SKM-1 (cell line): ENCODE results near the gene ACADSB.

Experiments used
- DNase-seq: peaks from one replicate; lab custom pipeline; 2025; ENCODE audit not compliant: unreplicated experiment; lab: John Stamatoyannopoulos, UW

The ACADSB gene

DNA sequence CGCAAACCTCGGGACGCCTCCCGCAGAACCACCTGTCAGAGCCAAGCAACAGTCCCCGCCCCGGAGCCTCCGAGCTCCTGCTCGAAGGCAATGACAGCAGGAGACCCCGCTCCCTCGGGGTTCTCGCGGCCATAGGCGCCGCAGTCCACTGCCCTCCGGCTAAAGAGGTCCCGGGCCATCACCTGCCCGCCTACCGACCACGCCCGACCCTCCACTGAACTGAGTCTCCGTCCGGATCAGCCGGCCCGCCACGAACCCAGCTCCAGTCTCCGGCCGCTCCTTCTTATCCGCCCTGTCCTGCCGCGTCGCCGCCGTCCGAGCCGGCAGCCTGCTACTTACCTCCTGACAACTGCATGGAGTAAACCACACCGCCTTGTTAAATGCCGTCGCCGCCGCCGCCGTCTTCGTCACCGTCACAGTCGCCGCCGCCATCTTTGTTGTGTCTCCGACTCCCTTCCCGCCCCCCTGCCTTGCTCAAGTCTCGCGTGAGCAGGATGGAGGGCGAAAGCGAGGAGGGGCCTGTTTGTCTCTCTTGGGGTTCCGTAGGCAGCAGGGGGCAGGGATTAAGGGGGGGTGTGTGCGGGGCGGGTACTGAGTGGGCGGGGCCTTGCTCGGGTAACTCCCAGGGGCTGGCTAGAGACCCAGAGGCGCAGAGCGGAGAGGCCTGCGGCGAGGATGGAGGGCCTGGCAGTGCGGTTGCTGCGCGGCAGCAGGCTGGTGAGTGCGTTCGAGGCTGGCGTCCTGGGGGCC lies at the start of gene ACADSB, which contains the start of gene IKZF5:
ACADSB (plus strand) TSS at position 652 of the 750 bp plus-strand sequence; CDS start at position 676, 24 bp downstream.
IKZF5 (minus strand) TSS at position 441 of the 750 bp plus-strand sequence. CDS start 10,170 bp downstream, outside the sequence.
- DNase-seq = peak; percentile 90

- DNase-seq = no peak
Observed at GRCh38 chr10:122962405-122962804, 46.4 kb upstream of the ACADSB start.

DNA sequence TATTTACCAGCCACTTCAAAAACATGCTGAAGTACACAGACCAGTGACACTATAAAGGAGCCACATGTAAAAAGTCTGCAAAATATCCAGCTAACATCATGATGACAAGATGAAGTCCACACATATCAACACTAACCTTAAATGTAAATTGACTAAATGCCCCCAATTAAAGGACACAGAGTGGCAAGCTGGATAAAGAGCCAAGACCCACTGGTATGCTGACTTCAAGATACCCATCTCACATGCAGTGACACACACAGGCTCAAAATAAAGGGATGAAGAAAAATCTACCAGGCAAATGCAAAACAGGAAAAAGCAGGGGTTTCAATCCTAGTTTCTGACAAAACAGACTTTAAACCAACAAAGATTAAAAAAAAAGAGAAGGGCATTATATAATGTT lies 41.9 kb upstream of the ACADSB start:
- no peak for DNase-seq

- DNase-seq = no peak
Observed at GRCh38 chr10:122968698-122969097, 40.1 kb upstream of the ACADSB start.

GRCh38 chr10:122974023-122974422 lies 34.8 kb upstream of the ACADSB start:
- no peak for DNase-seq

DNA sequence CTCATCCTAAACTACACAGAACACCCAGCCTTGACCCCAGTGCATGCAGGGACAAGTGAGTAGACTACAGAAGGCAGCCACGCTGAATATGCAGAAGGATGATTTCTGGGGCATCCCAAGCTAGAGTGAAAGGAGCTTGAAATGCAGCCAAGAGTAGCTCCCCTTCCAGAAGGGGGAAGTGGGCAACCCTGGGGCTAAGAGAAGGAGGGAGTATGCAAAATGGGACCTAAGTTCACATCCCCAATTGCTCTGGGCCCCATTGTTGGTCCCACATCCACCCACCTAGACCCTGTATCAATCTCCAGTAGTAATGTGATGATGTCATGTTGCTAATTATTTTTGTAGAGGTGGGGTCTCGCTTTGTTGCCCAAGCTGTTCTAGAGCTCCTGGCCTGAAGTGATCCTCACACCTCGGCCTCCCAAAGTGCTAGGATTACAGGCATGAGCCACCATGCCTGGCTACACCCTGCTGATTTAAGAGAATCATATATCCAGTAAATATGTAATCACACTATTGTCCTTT lies 34.2 kb upstream of the ACADSB start:
- no peak for DNase-seq

GRCh38 chr10:122980209-122981065 lies 28.4 kb upstream of the ACADSB start, which contains the start of gene PSTK:
Gene PSTK, plus strand, starts transcription at chr10:122980401. Its CDS starts 79 bp downstream, at chr10:122980480.
- DNase-seq = peak; percentile 42

DNA sequence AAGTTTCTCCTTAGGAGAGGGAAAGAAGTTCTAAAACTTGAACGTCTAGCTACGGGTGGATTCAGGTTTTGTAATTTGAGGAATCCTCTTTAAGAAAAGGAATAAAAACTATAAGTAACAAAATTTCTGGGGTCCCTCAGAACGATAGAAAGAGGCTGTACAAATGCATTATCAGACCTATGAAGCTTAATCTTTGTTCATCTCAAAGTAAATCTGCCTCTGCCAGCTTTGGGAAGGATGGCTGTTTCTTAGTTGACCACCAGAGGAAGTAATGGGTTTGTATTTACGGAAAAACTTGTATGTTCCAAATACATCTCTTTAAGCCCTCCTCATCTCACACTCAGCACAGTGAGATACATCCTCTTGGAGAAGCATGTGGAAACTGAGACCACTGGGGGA lies 27.7 kb upstream of the ACADSB start:
- peak; percentile 24 for DNase-seq

DNA sequence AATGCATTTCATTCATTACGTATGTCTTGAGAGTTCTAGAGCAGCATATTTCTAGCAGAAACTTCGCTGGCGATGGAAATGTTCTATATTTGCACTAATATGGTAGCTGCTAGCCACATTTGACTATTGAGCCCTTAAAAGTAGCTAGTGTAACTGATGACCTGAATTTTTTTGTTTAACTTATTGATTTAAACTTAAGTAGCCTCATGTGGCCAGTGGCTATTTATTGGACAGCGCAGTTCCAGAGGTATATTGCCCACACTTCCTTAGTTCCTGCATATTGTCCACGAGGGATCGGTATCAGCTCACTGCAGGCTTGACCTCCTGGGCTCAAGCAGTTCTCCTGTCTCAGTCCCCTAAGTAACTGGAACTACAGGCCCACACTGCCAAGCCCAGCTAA lies 24.9 kb upstream of the ACADSB start:
- DNase-seq = no peak

DNA sequence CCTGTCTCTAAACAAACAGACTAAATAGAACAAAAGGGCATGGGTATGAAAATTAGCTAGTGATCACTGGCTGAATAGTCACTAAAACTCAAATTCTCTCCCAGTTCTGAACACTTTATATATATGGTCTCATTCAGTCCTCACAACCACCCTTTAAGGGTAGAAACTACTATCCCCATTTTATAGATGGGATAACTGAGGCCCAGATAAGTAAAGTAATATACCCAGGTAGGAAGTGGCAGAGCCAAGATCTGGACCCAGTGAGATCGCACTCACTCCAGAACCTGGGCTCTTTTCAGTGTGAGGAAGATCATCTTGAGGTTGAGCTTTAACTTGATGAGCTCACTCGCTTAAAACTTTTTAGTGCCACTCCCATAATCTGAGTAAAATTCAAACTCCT lies 24.1 kb upstream of the ACADSB start:
- no peak for DNase-seq

GRCh38 chr10:122986335-122986734 lies 22.5 kb upstream of the ACADSB start:
- no peak for DNase-seq

GRCh38 chr10:122988501-122988900 lies 20.3 kb upstream of the ACADSB start:
- no peak for DNase-seq

GRCh38 chr10:122990278-122990677 lies 18.5 kb upstream of the ACADSB start:
- no peak for DNase-seq

GRCh38 chr10:122992031-122992585 lies 16.7 kb upstream of the ACADSB start:
- no peak for DNase-seq

DNA sequence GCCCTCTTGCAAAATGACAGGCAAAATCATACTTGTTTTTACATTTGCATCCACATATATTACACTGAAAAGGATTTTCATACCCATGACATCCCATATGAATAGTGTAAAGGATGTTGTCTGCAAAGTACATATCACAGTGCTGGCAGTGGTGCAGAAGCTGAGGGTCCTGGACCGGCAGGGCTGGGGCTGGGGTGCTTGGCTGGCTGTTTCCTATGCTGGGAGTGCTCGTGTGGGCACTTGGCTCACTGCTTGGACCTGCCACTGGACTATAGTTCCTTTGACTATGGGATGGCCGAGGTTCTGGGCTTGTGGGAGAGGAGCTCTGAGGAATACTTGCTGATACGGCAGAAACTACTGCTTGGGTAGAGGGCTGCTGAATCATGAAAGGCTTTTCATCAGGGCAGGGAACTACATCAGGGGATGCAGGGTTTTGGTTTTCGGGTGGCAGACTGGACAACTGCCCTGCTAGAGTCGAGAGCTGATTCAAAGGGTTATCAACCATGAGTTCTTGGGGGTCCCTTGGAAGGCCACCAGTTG lies 14.9 kb upstream of the ACADSB start:
- no peak for DNase-seq

- DNase-seq = no peak
Observed at GRCh38 chr10:122995936-122996335, 12.9 kb upstream of the ACADSB start.

DNA sequence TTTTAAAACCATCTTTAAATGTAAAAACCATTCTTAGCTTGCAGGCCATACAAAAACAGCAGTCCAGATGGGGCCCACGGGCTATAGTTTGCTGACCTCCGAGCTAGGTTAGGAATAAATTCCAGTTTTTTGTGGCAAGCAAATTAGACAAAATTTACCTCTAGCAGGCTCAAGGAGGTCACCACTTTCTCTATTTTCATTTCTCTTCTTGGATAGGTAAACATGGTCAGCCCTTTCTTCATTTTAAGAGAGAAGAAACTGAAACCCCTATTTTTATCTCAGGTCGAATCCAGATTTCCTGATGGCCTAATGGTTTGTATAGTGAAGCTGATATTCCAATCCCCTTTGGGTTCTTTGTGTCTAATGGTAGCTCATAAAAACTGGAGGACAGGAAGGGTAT lies 10.9 kb upstream of the ACADSB start:
- DNase-seq = no peak

DNA sequence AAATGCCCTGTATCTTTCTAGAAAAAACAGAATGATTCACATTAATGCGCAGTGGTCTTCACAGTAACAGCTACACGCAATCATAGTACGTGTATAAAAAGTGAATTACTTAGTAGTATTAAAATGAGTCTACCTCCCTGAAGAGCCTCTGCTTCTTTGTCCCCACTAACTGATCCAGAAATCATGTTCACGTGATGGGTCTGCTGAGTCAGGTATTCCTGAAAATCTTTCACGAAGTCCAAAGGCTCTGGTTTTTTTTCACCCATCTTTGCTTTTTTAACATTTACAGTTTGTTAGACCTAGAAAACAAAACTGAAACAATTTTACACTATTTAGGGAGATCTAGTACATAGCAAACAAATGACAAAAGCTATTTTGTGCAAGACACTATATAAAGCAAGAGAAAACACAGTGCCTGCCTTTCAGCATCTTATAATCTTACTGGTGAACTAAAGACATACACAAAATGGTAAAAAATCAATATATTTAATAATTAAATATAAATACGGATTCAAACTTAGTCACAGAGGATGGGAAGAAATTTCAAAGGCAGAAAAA lies 10.4 kb upstream of the ACADSB start:
- no peak for DNase-seq

GRCh38 chr10:122998934-122999333 lies 9.9 kb upstream of the ACADSB start:
- no peak for DNase-seq

GRCh38 chr10:122999347-122999746 lies 9.5 kb upstream of the ACADSB start:
- no peak for DNase-seq

DNA sequence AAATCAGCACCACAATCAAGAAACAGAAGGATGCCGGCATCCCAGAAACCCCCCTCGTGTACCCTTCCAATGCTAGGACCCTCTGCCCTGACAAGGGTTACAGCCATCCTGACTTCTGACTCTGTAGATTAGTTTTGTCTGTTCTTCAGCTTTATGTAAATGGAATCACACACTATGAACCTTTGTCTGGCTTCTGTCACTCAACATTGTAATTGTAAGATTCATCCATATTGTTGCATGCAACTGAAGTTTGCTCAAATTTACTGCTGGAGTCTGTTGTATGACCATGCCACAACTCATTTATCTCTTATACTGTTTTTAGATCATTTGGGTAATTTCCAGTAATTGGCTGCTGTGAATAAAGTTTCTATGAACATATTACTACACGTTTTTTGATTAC lies 8.7 kb upstream of the ACADSB start:
- no peak for DNase-seq
